SK-N-SH treated with all-trans-retinoic acid at 6 μM for 48 hours (cell line): ENCODE measurements around the gene LRIT2.

Source experiments
- ATAC-seq: fragments of 200-7000 bp; cut with Tn5 transposase; 3 replicates; pipeline ENCODE4 v1.9.1; 2020; ENCODE audit warnings: mild to moderate bottlenecking, moderate library complexity
- ARNTL ChIP-seq: fragments of 450-650 bp; formaldehyde crosslinking; IDR thresholded peaks from 2 replicates; pipeline ENCODE4 v1.5.0; 2020; ENCODE audit warnings: low read depth, mild to moderate bottlenecking, moderate library complexity, borderline replicate concordance
- BACH2 ChIP-seq: fragments of 250-450 bp; sonication (Bioruptor Pico); IDR thresholded peaks from 2 replicates; pipeline ENCODE4 v1.9.0; 2021; ENCODE audit warnings: mild to moderate bottlenecking, borderline replicate concordance
- CSDC2 ChIP-seq: fragments of 250-450 bp; sonication (Bioruptor Pico); IDR thresholded peaks from 2 replicates; pipeline ENCODE4 v1.5.0; 2020; ENCODE audit warnings: mild to moderate bottlenecking, moderate library complexity
- GLIS3 ChIP-seq: fragments of 250-450 bp; sonication (Bioruptor Pico); IDR thresholded peaks from 2 replicates; pipeline ENCODE4 v1.5.0; 2020; ENCODE audit warnings: mild to moderate bottlenecking, moderate library complexity
- ISL1 ChIP-seq: fragments of 250-450 bp; sonication (Bioruptor Pico); IDR thresholded peaks from 2 replicates; pipeline ENCODE4 v2.1.2; 2022; ENCODE audit warnings: mild to moderate bottlenecking, moderate library complexity
- OSR1 ChIP-seq: fragments of 250-450 bp; sonication (Bioruptor Pico); IDR thresholded peaks from 2 replicates; pipeline ENCODE4 v1.8.0; 2022; ENCODE audit warnings: moderate library complexity, mild to moderate bottlenecking, inconsistent platforms
- PPARA ChIP-seq: fragments of 250-450 bp; sonication (Bioruptor Pico); IDR thresholded peaks from 2 replicates; pipeline ENCODE4 v1.5.0; 2020; ENCODE audit warnings: mild to moderate bottlenecking, borderline replicate concordance
- RARB ChIP-seq: fragments of 250-450 bp; sonication (Bioruptor Pico); IDR thresholded peaks from 2 replicates; pipeline ENCODE4 v1.8.0; 2021; ENCODE audit warnings: mild to moderate bottlenecking, moderate library complexity
- SNAI2 ChIP-seq: fragments of 250-450 bp; sonication (Bioruptor Pico); IDR thresholded peaks from 2 replicates; pipeline ENCODE4 v1.5.0; 2020; ENCODE audit warnings: mild to moderate bottlenecking, moderate library complexity
- TCF4 ChIP-seq: fragments of 250-450 bp; sonication (Bioruptor Pico); IDR thresholded peaks from 2 replicates; pipeline ENCODE4 v1.8.0; 2021; ENCODE audit warnings: mild to moderate bottlenecking, moderate library complexity, borderline replicate concordance
- TSHZ2 ChIP-seq: fragments of 250-450 bp; sonication (Bioruptor Pico); IDR thresholded peaks from 2 replicates; pipeline ENCODE4 v1.5.0; 2020; ENCODE audit warnings: mild to moderate bottlenecking, moderate library complexity
- ZC3H10 ChIP-seq: fragments of 250-450 bp; sonication (Bioruptor Pico); IDR thresholded peaks from 2 replicates; pipeline ENCODE4 v1.5.1; 2021; ENCODE audit warnings: mild to moderate bottlenecking, moderate library complexity
- ZFP3 ChIP-seq: fragments of 250-450 bp; sonication (Bioruptor Pico); IDR thresholded peaks from 2 replicates; pipeline ENCODE4 v1.5.0; 2020; ENCODE audit warnings: mild to moderate bottlenecking, moderate library complexity
- ZFP30 ChIP-seq: fragments of 450-650 bp; formaldehyde crosslinking; IDR thresholded peaks from 2 replicates; pipeline ENCODE4 v1.5.0; 2022; ENCODE audit warnings: mild to moderate bottlenecking, moderate library complexity
- ZNF565 ChIP-seq: fragments of 450-650 bp; formaldehyde crosslinking; conservative IDR thresholded peaks from 2 replicates; pipeline ENCODE4 v1.5.0; 2020; ENCODE audit warnings: low read depth, mild to moderate bottlenecking, moderate library complexity
- ZNF70 ChIP-seq: fragments of 450-650 bp; formaldehyde crosslinking; IDR thresholded peaks from 2 replicates; pipeline ENCODE4 v1.5.0; 2020; ENCODE audit warnings: mild to moderate bottlenecking, moderate library complexity
- ZNF8 ChIP-seq: fragments of 450-650 bp; formaldehyde crosslinking; IDR thresholded peaks from 2 replicates; pipeline ENCODE4 v1.5.0; 2020; ENCODE audit warnings: mild to moderate bottlenecking, moderate library complexity
- TF ChIP-seq, protein P1 (sequence below): fragments of 250-450 bp; sonication (Bioruptor Pico); IDR thresholded peaks from 2 replicates; pipeline ENCODE4 v1.8.0; 2021; ENCODE audit warnings: low read depth, mild to moderate bottlenecking, moderate library complexity, borderline replicate concordance
- TF ChIP-seq, protein P2 (sequence below): fragments of 250-450 bp; sonication (Bioruptor Pico); IDR thresholded peaks from 2 replicates; pipeline ENCODE4 v1.5.1; 2021; ENCODE audit warnings: mild to moderate bottlenecking, moderate library complexity
- TF ChIP-seq, protein P3 (sequence below): fragments of 250-450 bp; sonication (Bioruptor Pico); IDR thresholded peaks from 2 replicates; pipeline ENCODE4 v1.8.0; 2020; ENCODE audit warnings: mild to moderate bottlenecking, moderate library complexity, borderline replicate concordance
- TF ChIP-seq, protein P4 (sequence below): fragments of 250-450 bp; sonication (Bioruptor Pico); IDR thresholded peaks from 2 replicates; pipeline ENCODE4 v1.5.1; 2020; ENCODE audit warnings: low read depth, mild to moderate bottlenecking, moderate library complexity

LRIT2 gene

DNA sequence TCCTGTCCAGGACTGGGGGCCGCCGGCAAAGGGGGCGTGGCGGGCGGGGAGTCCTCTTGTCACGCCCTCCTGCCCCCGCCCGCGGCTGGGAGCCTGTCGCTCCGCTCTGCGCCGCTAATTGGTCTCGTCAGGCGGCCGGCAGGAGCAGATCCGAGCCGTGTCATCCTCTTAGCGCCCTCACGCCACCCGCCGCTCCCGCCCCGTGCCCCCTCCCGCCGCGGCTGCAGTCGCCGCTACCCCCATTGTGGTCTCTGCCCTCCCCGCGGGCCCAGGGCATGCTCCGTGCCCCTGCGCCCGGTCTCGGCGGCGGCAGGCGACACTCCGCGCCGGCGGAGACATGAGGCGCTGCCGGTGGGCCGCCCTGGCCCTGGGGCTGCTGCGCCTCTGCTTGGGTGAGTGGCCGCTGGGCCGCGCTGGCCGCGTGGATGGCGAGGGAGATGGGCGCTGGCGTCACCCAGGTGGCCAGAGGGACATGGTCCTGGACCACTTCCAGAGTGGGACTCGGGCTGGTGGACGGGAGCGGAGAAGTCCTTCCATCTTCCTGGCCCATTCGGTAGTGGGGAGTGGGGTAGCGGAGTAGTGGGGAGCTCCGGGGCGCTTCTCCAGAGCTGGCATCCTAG lies 30.8 kb downstream of the LRIT2 start, which contains the start of gene CDHR1 (continued):
- TF ChIP-seq TSHZ2 (CRISPR knock-in tag) (no peak), ZNF8 (CRISPR knock-in tag) (no peak), PPARA (CRISPR knock-in tag) (no peak), CSDC2 (CRISPR knock-in tag) (no peak), GLIS3 (no peak), BACH2 (CRISPR knock-in tag) (no peak), ZFP30 (CRISPR knock-in tag) (no peak), RARB (no peak), ZNF70 (CRISPR knock-in tag) (no peak), ZC3H10 (CRISPR knock-in tag) (no peak), ARNTL (CRISPR knock-in tag) (no peak)
- TF ChIP-seq, protein P1, sequence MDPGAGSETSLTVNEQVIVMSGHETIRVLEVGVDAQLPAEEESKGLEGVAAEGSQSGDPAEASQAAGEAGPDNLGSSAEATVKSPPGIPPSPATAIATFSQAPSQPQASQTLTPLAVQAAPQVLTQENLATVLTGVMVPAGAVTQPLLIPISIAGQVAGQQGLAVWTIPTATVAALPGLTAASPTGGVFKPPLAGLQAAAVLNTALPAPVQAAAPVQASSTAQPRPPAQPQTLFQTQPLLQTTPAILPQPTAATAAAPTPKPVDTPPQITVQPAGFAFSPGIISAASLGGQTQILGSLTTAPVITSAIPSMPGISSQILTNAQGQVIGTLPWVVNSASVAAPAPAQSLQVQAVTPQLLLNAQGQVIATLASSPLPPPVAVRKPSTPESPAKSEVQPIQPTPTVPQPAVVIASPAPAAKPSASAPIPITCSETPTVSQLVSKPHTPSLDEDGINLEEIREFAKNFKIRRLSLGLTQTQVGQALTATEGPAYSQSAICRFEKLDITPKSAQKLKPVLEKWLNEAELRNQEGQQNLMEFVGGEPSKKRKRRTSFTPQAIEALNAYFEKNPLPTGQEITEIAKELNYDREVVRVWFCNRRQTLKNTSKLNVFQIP (CRISPR knock-in tag) = no peak

GRCh38 chr10:84193846-84194423 lies 31.4 kb downstream of the LRIT2 start:
- ATAC-seq = no peak; the same call in 2 of the 3 replicates
- TF ChIP-seq ZFP30 (CRISPR knock-in tag) (no peak), GLIS3 (no peak), TCF4 (no peak), ZFP3 (no peak), ZC3H10 (CRISPR knock-in tag) (no peak), PPARA (CRISPR knock-in tag) (no peak), BACH2 (CRISPR knock-in tag) (no peak), OSR1 (CRISPR knock-in tag) (no peak), ZNF8 (CRISPR knock-in tag) (no peak), RARB (no peak), TSHZ2 (CRISPR knock-in tag) (no peak), ISL1 (CRISPR knock-in tag) (no peak), ZNF565 (no peak), SNAI2 (CRISPR knock-in tag) (no peak)
- TF ChIP-seq, protein P2, sequence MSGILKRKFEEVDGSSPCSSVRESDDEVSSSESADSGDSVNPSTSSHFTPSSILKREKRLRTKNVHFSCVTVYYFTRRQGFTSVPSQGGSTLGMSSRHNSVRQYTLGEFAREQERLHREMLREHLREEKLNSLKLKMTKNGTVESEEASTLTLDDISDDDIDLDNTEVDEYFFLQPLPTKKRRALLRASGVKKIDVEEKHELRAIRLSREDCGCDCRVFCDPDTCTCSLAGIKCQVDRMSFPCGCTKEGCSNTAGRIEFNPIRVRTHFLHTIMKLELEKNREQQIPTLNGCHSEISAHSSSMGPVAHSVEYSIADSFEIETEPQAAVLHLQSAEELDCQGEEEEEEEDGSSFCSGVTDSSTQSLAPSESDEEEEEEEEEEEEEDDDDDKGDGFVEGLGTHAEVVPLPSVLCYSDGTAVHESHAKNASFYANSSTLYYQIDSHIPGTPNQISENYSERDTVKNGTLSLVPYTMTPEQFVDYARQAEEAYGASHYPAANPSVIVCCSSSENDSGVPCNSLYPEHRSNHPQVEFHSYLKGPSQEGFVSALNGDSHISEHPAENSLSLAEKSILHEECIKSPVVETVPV (CRISPR knock-in tag) = no peak
- TF ChIP-seq, protein P3, sequence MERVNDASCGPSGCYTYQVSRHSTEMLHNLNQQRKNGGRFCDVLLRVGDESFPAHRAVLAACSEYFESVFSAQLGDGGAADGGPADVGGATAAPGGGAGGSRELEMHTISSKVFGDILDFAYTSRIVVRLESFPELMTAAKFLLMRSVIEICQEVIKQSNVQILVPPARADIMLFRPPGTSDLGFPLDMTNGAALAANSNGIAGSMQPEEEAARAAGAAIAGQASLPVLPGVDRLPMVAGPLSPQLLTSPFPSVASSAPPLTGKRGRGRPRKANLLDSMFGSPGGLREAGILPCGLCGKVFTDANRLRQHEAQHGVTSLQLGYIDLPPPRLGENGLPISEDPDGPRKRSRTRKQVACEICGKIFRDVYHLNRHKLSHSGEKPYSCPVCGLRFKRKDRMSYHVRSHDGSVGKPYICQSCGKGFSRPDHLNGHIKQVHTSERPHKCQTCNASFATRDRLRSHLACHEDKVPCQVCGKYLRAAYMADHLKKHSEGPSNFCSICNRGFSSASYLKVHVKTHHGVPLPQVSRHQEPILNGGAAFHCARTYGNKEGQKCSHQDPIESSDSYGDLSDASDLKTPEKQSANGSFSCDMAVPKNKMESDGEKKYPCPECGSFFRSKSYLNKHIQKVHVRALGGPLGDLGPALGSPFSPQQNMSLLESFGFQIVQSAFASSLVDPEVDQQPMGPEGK (CRISPR knock-in tag) = no peak
- TF ChIP-seq, protein P4, sequence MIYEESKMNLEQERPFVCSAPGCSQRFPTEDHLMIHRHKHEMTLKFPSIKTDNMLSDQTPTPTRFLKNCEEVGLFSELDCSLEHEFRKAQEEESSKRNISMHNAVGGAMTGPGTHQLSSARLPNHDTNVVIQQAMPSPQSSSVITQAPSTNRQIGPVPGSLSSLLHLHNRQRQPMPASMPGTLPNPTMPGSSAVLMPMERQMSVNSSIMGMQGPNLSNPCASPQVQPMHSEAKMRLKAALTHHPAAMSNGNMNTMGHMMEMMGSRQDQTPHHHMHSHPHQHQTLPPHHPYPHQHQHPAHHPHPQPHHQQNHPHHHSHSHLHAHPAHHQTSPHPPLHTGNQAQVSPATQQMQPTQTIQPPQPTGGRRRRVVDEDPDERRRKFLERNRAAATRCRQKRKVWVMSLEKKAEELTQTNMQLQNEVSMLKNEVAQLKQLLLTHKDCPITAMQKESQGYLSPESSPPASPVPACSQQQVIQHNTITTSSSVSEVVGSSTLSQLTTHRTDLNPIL (CRISPR knock-in tag) = no peak
- TF ChIP-seq, protein P1 (CRISPR knock-in tag) = no peak
